Testis (tissue), 3 donors: Measurements from ENCODE around the gene SLC25A12. TPM values are rescaled to one million over a fixed set of nuclear protein-coding genes. Genes with fewer than 3 reads are reported as not detected.

ENCODE experiments used
- DNase-seq: peaks from one replicate; pipeline ENCODE4 v3.0.0-alpha.2; 2019
- H3K27ac ChIP-seq, 2 donors: fragments of 200-600 bp; sonication (generic); one replicate each; pipeline ENCODE4 v1.5.1; 2019
- H3K27me3 ChIP-seq: fragments of 200-600 bp; sonication (generic); one replicate; pipeline ENCODE4 v1.5.1; 2019
- H3K36me3 ChIP-seq: fragments of 200-600 bp; sonication (generic); one replicate; pipeline ENCODE4 v1.5.1; 2017; ENCODE audit warnings: low read depth; ENCODE audit errors: missing control alignments
- H3K4me1 ChIP-seq: fragments of 200-600 bp; sonication (generic); one replicate; pipeline ENCODE4 v1.5.1; 2019
- H3K4me3 ChIP-seq, 2 donors: fragments of 200-600 bp; sonication (generic); one replicate each; pipeline ENCODE4 v1.5.1; 2017 to 2019
- H3K9me3 ChIP-seq: fragments of 200-600 bp; sonication (generic); one replicate; pipeline ENCODE4 v1.5.1; 2017
- POLR2A ChIP-seq: fragments of 450-650 bp; IDR thresholded peaks from one replicate; pipeline ENCODE4 v1.6.1; 2017; ENCODE audit warnings: antibody characterized with exemption, mild to moderate bottlenecking, moderate library complexity
- WGBS, 2 donors: methylation state at CpG; one replicate each; pipeline ENCODE4 v1.1.5; 2018; 5-methylcytosine and 5-hydroxymethylcytosine counted together
- intact Hi-C: fragments of 100-400 bp; cut with DNase I; formaldehyde crosslinking; loops from one replicate; pipeline ENCODE4 v1.15.1; 2023; ENCODE audit warnings: low total_unique reads
- polyA plus RNA-seq: library from polyadenylated mRNA; stranded (reverse); fragments of 350-450 nt; fragmentation: Illumina TruSeq; extraction: RNeasy Lipid Tissue Mini Kit (QIAGEN cat#74804); gene quantifications from one replicate; pipeline ENCODE4 v1.2.3, GENCODE V29; 2014; ENCODE audit warnings: low read depth, low replicate concordance; ENCODE audit not compliant: insufficient read depth
- total RNA-seq, 2 donors: library from RNA; depleted of rRNA; stranded (reverse); fragments of >200 nt; gene quantifications; one replicate each; pipeline ENCODE4 v1.2.3, GENCODE V29; 2016
- TF ChIP-seq, protein P1 (sequence below), 3 experiments: fragments of 450-650 bp in 2 of 3; fragments of 200-600 bp in 1 of 3; sonication (generic) in 1 of 3; IDR thresholded peaks; one replicate each; pipeline ENCODE4 v1.5.1; 2016 to 2019; ENCODE audit warnings: antibody characterized with exemption in 3 of 3, mild to moderate bottlenecking in 2 of 3, moderate library complexity in 1 of 3

The SLC25A12 gene
- total and polyA plus RNA-seq, 3 donors from 2014 or later, result 16.7 to 27.4 (median 25.0) TPM

DNA sequence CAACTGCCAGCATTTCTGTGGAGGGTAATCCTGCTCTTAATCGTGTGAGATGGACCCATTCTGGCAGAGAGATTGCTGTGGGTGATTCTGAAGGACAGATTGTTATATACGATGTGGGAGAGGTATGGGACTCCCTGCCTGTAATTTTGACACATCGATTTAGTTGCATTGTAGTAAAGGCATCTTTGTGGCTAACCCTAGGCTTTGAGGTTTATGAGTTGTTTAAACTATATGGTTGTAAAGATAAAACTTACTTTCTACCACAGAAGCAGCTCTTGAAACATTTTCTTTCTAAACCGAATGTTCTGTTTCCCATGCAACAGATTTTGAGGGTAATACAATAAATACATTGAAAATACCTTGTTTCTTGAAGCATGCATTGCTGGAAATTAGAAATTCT, 148.2 kb downstream of the SLC25A12 start:
- intact Hi-C loops, result no loop called here
- H3K4me1 ChIP-seq, result no peaks in the 10 kb centered on the region
- no peaks in the 10 kb centered on the region for H3K27me3 ChIP-seq
- no peak overlapping the region for H3K4me3 ChIP-seq
- no peaks in the 10 kb centered on the region for H3K9me3 ChIP-seq
- no peak for DNase-seq
- 83 to 86% methylated on average over 4 of the region's 4 CpGs for WGBS, 2 donors
- H3K36me3 ChIP-seq, result no peaks in the 10 kb centered on the region
- H3K27ac ChIP-seq, result no peak overlapping the region
- TF ChIP-seq, protein P1, sequence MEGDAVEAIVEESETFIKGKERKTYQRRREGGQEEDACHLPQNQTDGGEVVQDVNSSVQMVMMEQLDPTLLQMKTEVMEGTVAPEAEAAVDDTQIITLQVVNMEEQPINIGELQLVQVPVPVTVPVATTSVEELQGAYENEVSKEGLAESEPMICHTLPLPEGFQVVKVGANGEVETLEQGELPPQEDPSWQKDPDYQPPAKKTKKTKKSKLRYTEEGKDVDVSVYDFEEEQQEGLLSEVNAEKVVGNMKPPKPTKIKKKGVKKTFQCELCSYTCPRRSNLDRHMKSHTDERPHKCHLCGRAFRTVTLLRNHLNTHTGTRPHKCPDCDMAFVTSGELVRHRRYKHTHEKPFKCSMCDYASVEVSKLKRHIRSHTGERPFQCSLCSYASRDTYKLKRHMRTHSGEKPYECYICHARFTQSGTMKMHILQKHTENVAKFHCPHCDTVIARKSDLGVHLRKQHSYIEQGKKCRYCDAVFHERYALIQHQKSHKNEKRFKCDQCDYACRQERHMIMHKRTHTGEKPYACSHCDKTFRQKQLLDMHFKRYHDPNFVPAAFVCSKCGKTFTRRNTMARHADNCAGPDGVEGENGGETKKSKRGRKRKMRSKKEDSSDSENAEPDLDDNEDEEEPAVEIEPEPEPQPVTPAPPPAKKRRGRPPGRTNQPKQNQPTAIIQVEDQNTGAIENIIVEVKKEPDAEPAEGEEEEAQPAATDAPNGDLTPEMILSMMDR (IDR thresholded peaks at IDR 0.05), result no peak
- no peak for TF ChIP-seq POLR2A

GRCh38 chr2:171745141-171745540, 148.9 kb downstream of the SLC25A12 start:
- no peak for TF ChIP-seq POLR2A
- TF ChIP-seq, protein P1 (IDR thresholded peaks at IDR 0.05), result no peak
- Histone ChIP-seq H3K4me1 (no peaks in the 10 kb centered on the region), H3K9me3 (no peaks in the 10 kb centered on the region), H3K27ac (no peak overlapping the region), H3K27me3 (no peaks in the 10 kb centered on the region), H3K4me3 (no peak overlapping the region), H3K36me3 (no peaks in the 10 kb centered on the region)
- no peak for DNase-seq
- intact Hi-C loops, result no loop called here
- WGBS, 2 donors, result 74 to 94% methylated on average over 1 of the region's 1 CpG

GRCh38 chr2:171742760-171743159, 151.3 kb downstream of the SLC25A12 start:
- Histone ChIP-seq H3K27me3 (no peaks in the 10 kb centered on the region), H3K4me3 (no peak overlapping the region), H3K9me3 (no peaks in the 10 kb centered on the region), H3K27ac (no peak overlapping the region), H3K4me1 (no peaks in the 10 kb centered on the region), H3K36me3 (no peaks in the 10 kb centered on the region)
- TF ChIP-seq, protein P1 (IDR thresholded peaks at IDR 0.05), result no peak
- no peak for TF ChIP-seq POLR2A
- 90 to 95% methylated on average over 1 of the region's 1 CpG for WGBS, 2 donors
- no peak for DNase-seq
- intact Hi-C loops, result no loop called here

DNA sequence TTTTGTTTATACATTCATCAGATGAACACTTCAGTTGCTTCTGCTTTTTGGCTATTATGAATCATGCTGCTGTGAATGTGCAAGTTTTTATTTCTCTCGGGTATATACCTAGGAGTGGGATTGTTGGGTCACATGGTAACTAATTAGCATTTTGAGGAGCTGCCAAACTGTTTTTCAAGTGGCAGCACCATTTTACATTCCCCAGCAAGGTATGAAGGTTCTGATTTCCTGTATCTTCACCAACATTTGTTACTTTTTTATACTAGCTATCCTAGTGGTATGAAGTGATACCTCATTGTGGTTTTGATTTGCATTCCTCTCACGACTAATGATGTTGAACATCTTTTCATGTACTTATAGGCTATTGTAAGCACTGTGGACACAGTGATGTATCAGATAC, 152.9 kb downstream of the SLC25A12 start:
- intact Hi-C loops, result no loop called here
- H3K9me3 ChIP-seq, result no peaks in the 10 kb centered on the region
- TF ChIP-seq, protein P1 (IDR thresholded peaks at IDR 0.05), result no peak
- TF ChIP-seq POLR2A, result no peak
- H3K27ac ChIP-seq, result no peak overlapping the region
- H3K4me1 ChIP-seq, result no peaks in the 10 kb centered on the region
- WGBS, 2 donors, result 63 to 66% methylated on average over 2 of the region's 2 CpGs
- no peaks in the 10 kb centered on the region for H3K27me3 ChIP-seq
- DNase-seq, result no peak
- H3K4me3 ChIP-seq, result no peak overlapping the region
- no peaks in the 10 kb centered on the region for H3K36me3 ChIP-seq

DNA sequence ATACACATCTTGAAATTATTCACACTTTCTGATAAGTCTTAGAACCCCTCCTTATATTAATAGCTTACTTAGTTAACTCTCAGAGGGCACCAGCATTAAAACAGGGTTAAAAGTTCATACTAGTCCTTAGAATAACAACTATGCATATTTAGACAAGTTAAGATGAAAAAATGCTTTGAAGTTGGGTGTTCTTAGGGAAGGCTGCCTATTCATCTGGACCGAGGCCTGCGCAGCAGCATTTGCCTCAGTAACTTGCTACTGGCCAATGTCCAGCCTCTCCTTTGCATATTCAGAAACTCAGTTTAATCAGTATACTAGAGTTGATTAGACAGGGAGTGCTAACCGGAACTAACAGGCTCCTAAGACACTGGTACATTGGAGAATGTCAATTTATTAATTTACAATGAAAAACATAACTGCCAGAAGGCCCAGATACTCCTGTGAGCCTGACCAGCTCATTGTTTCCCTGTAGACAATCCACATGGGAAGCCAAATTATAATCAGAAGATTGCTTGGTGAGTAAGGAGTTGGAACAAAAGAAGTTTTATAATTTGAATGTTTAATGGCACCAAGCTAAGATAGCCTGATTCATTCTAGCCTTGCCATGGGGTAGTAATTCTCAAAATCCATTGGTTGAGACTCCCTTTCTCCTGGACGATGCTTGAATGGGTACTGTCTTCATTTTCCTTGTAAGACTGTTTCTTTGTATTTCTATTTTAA, 157.9 kb downstream of the SLC25A12 start:
- Histone ChIP-seq H3K4me1 (no peaks in the 10 kb centered on the region), H3K9me3 (no peaks in the 10 kb centered on the region), H3K4me3 (no peak overlapping the region), H3K36me3 (no peaks in the 10 kb centered on the region), H3K27ac (no peak overlapping the region), H3K27me3 (no peaks in the 10 kb centered on the region)
- TF ChIP-seq, protein P1 (IDR thresholded peaks at IDR 0.05), result no peak
- no peak for TF ChIP-seq POLR2A
- DNase-seq, result no peak
- intact Hi-C loops, result no loop called here
- 89 to 92% methylated on average over 4 of the region's 4 CpGs for WGBS, 2 donors
